WI38 (cell line): Measurements from ENCODE around the gene SFTPA1.
"Not testable (repeated sequence)": the region's sequence is repeated elsewhere in the genome, so short reads cannot be mapped to it uniquely, and the experiment has no call there.

Source experiments
- H3K4me3 ChIP-seq: 2 replicates; pipeline ENCODE4 v1.5.1; 2011; ENCODE audit warnings: low read depth, mild to moderate bottlenecking, control low read depth, low read length
- CTCF ChIP-seq: IDR thresholded peaks from 2 replicates; pipeline ENCODE4 v1.5.1; 2012; ENCODE audit warnings: low read depth, mild to moderate bottlenecking, control low read depth, low read length

Gene SFTPA1

GRCh38 chr10:79583488-79584024, 27.2 kb upstream of the SFTPA1 start:
- no peak for TF ChIP-seq CTCF
- H3K4me3 ChIP-seq = no peak overlapping the region

DNA sequence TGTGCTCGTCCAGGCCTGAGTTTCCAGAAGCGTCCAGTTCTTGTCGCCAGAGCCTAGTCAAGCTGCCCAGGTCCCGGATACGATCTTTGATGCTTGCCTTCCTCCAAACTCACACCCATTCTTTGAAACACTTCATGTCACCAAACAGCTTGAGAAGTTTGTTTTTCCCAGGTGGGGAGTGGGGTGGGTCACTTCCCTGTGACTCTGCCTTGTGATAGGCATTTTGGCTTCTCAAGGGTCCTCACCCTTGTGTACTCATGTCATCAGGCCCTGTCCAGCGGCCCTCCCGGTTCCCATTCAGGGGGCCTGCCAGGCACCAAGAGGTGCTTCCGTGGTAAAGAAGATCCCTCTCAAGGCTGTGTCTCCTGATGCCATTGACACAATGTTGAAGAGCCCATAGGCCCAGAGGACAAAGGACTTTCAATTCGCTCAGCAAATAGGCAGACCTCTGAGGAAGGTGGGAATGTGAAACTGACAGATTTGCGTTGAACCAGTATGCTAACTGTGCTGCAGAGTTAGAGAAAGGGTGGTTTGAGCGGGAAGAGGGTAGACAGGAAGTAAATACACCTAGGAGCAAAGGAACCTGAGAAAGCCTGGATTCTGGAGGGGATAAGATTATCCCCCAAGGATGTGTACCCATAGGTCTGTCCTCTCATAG, 24.7 kb upstream of the SFTPA1 start:
- H3K4me3 ChIP-seq = no peak overlapping the region
- no peak for TF ChIP-seq CTCF

- H3K4me3 ChIP-seq = no peak overlapping the region
- TF ChIP-seq CTCF = no peak
Measured at GRCh38 chr10:79586933-79587332, 23.8 kb upstream of the SFTPA1 start.

- H3K4me3 ChIP-seq = no peak overlapping the region
- no peak for TF ChIP-seq CTCF
Measured at GRCh38 chr10:79588800-79589199, 21.9 kb upstream of the SFTPA1 start.

DNA sequence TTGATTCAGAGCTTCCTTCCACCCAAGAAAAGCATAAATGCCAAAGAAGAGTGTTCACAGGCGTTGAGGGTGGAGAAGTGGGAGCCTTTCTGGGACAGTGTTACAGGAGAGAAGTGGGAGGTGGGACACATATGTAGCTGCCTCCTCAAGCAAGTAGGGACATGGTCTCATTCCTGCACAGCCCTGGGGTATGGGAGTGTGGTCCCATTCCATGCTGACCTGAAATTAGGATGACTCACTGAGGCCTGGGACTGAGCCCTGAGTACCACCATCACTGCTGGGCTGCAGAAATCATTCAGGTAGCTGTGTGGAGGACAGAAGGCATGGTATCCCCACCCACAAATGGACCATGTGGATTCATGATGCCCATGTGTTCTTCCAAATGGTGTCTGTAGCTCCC, 17.4 kb upstream of the SFTPA1 start:
- no peak for TF ChIP-seq CTCF
- H3K4me3 ChIP-seq = no peak overlapping the region

GRCh38 chr10:79594565-79594964, 16.2 kb upstream of the SFTPA1 start:
- H3K4me3 ChIP-seq = not testable (repeated sequence)

- no peak for TF ChIP-seq CTCF
- H3K4me3 ChIP-seq = no peak overlapping the region
Measured at GRCh38 chr10:79595510-79595909, 15.2 kb upstream of the SFTPA1 start.

DNA sequence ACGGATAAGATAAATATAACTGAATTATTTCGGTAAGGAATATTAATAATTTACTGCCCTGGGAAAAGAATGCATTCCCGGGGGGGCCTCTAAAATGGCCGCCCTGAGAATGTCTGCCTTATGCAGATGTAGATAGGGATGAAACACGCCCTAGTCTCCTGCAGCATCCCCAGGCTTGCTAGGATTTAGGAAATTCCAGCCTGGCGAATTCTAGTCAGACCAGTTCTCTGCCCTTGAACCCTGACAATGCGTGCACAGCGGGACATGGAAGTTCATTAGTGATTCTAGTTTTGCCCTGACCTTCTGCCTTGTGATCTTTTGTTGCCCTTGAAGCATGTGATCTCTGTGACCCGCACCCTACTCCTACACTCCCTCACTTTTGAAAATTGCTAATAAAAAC, 11.1 kb upstream of the SFTPA1 start:
- not testable (repeated sequence) for H3K4me3 ChIP-seq
